Stimulated activated CD8-positive, alpha-beta memory T cell treated with anti-CD3 and anti-CD28 coated beads, Interleukin-2, amount 100 ng/mL, for 48 hours (primary cell): ENCODE data around the gene SLC44A5.
"Not testable (repeated sequence)": the region's sequence is repeated elsewhere in the genome, so short reads cannot be mapped to it uniquely, and the experiment has no call there.

ENCODE experiments used
- DNase-seq, 2 donors: peaks; one replicate each; pipeline ENCODE4 v3.0.0-alpha.2; 2020; ENCODE audit warnings: low read depth in 2 of 2

Gene SLC44A5

GRCh38 chr1:75461808-75462325, 149.0 kb downstream of the SLC44A5 start:
- DNase-seq: no peak

- no peak for DNase-seq
These were observed 160.9 kb downstream of the SLC44A5 start for GRCh38 chr1:75449998-75450397.

GRCh38 chr1:75444220-75444619, 166.7 kb downstream of the SLC44A5 start:
- no peak for DNase-seq

GRCh38 chr1:75440274-75440673, 170.6 kb downstream of the SLC44A5 start:
- DNase-seq: no peak

- no peak for DNase-seq
These were observed 172.6 kb downstream of the SLC44A5 start for GRCh38 chr1:75438355-75438754.

GRCh38 chr1:75431843-75432242, 179.1 kb downstream of the SLC44A5 start:
- no peak for DNase-seq

- no peak for DNase-seq
These were observed 180.4 kb downstream of the SLC44A5 start for GRCh38 chr1:75430526-75430925.

- DNase-seq: no peak
These were observed 184.2 kb downstream of the SLC44A5 start for GRCh38 chr1:75426688-75427087.

GRCh38 chr1:75425001-75425650, 185.8 kb downstream of the SLC44A5 start:
- DNase-seq: no peak

- no peak for DNase-seq
These were observed 187.3 kb downstream of the SLC44A5 start for GRCh38 chr1:75423616-75424015.

- no peak for DNase-seq
These were observed 187.8 kb downstream of the SLC44A5 start for GRCh38 chr1:75423136-75423535.

GRCh38 chr1:75421371-75421770, 189.5 kb downstream of the SLC44A5 start:
- no peak for DNase-seq

- no peak for DNase-seq
These were observed 195.7 kb downstream of the SLC44A5 start for GRCh38 chr1:75415187-75415586.

- DNase-seq: no peak
These were observed 198.3 kb downstream of the SLC44A5 start for GRCh38 chr1:75412616-75413015.

GRCh38 chr1:75404681-75405080, 206.2 kb downstream of the SLC44A5 start:
- not testable (repeated sequence) for DNase-seq

- not testable (repeated sequence) for DNase-seq
These were observed 207.7 kb downstream of the SLC44A5 start for GRCh38 chr1:75403147-75403646.

- DNase-seq: no peak
These were observed 210.2 kb downstream of the SLC44A5 start for GRCh38 chr1:75400716-75401115.

- DNase-seq: no peak
These were observed 214.2 kb downstream of the SLC44A5 start for GRCh38 chr1:75396745-75397144.

- DNase-seq: no peak
These were observed 214.7 kb downstream of the SLC44A5 start for GRCh38 chr1:75396260-75396659.

GRCh38 chr1:75394386-75395139, 216.4 kb downstream of the SLC44A5 start:
- DNase-seq: no peak

GRCh38 chr1:75392278-75392677, 218.6 kb downstream of the SLC44A5 start:
- no peak for DNase-seq

- DNase-seq: not testable (repeated sequence)
These were observed 235.2 kb downstream of the SLC44A5 start for GRCh38 chr1:75375476-75376447.
